GM12872 (cell line): ENCODE data around the gene CIC.

Experiments used
- CTCF ChIP-seq: IDR thresholded peaks from 3 replicates; pipeline ENCODE4 v1.5.1; 2011; ENCODE audit warnings: low read depth, mild to moderate bottlenecking, low read length, moderate library complexity; ENCODE audit not compliant: insufficient read depth

The CIC gene

GRCh38 chr19:42268704-42269477, at the start of gene CIC:
TSS of gene CIC (plus strand) at chr19:42269252. CDS start at chr19:42271784, 2,532 bp downstream.
- TF ChIP-seq CTCF: no peak

DNA sequence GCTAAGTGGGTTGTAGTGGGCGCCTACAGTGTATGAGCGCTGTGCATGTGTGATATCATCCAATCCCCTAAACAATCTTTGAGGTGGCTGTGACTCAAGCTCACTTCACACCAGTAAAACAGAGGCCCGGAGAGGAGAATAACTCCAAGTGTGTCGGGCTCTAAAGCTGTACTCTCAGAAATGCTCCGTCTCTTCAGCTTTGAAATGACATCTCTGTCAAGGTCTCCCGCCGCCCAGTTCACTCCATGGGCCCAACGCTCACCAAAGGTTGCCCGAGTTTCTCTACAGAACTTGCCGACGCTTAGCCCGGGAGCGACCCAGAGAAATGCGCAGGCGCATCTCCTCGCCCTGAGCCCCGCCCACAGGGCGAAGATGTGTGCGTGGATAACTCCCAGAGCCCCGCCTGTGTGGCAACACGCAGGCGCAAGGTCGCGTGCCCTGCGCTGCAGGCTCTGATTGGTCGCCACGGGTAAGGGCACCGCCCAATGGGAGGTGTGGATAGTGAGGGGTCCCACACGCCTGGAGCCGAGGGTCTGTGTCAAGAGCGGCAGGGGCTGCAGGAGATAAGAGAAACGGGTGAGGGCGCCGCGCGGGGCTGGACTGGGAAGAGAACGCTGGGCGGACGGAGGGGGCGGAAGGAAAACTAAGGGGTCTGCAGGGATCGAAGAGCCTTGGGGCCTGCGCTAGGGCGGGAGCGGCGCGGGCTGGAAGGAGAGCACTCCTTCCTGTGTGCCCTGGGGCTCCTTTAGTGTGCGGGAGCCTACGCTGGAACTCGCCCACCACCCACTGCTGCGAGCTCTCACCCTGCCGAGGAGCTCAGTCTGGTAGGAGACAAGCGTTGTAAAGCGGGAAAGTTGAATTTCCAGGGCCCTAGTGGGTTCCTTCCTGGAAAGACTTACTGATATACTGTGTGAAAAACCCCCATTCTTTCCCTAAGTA, 49.0 kb upstream of the CIC start, which contains the start of gene ZNF526:
Gene ZNF526, plus strand, starts transcription at position 501 of the 939 bp plus-strand sequence. CDS start 4,092 bp downstream, outside the sequence.
- no peak for TF ChIP-seq CTCF

GRCh38 chr19:42220751-42221097, 48.3 kb upstream of the CIC start:
- no peak for TF ChIP-seq CTCF

DNA sequence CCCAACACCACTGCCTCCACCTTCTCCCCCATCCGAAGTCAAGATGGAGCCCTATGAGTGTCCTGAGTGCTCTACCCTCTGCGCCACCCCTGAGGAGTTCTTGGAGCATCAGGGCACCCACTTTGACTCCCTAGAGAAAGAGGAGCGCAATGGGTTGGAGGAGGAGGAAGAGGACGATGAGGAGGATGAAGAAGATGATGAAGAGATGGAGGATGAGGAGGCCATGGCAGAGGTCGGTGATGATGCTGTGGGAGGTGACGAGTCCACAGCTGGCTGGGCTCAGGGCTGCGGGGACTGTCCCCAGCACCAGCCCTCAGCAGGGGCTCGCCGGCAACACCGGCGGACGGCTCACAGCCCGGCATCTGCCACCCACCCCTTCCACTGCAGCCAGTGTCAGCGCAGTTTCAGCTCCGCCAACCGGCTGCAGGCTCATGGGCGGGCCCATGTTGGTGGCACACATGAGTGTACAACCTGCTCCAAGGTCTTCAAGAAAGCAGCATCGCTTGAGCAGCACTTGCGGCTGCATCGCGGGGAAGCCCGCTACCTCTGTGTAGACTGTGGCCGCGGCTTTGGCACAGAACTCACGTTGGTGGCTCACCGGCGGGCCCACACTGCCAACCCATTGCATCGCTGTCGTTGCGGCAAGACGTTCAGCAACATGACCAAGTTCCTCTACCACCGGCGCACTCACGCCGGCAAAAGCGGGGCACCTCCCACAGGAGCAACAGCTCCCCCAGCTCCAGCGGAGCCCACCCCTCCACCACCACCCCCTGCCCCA, 43.9 kb upstream of the CIC start:
- TF ChIP-seq CTCF: no peak

DNA sequence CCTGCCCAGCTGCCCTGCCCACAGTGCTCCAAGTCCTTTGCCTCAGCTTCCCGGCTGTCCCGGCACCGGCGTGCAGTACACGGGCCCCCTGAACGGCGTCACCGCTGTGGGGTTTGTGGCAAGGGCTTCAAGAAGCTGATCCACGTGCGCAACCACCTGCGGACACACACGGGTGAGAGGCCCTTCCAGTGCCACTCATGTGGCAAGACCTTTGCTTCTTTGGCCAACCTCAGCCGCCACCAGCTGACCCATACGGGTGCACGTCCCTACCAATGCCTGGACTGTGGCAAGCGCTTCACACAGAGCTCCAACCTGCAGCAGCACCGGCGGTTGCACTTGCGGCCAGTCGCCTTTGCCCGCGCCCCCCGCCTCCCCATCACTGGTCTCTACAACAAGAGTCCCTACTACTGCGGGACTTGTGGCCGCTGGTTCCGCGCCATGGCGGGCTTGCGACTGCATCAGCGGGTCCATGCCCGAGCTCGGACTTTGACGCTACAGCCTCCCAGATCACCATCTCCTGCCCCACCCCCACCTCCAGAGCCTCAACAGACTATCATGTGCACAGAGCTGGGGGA, 43.2 kb upstream of the CIC start:
- TF ChIP-seq CTCF: no peak

DNA sequence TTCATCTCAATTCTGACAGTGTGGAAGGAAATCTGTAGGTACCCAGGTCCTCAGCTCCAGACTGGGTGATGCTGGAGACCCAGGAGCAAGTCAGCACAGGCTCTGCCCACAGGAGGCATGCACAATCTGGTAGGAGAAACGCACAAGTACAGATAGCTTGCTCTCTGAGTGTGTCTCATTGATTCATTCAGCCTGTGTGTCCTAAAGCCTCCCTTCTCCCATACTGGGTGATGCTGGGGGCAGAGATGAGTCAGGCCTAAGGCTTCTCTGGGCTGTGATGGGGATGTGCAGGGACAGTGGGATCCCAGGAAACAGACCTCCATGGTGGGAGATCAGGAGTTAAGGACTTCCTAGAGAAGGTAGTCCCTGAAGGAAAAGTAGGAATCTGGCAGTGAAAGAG, 42.2 kb upstream of the CIC start:
- no peak for TF ChIP-seq CTCF
